ENCODE data around the gene SIK3.
"Not testable (repeated sequence)": the region's sequence is repeated elsewhere in the genome, so short reads cannot be mapped to it uniquely, and the experiment has no call there.

Gene SIK3

GRCh38 chr11:116835791-116836631 is 262.2 kb downstream of the SIK3 start:
- peak; percentile 38 to 93 (median 66) for DNase-seq

- no peak for DNase-seq
These were observed 263.0 kb downstream of the SIK3 start for GRCh38 chr11:116835042-116835772.

DNA sequence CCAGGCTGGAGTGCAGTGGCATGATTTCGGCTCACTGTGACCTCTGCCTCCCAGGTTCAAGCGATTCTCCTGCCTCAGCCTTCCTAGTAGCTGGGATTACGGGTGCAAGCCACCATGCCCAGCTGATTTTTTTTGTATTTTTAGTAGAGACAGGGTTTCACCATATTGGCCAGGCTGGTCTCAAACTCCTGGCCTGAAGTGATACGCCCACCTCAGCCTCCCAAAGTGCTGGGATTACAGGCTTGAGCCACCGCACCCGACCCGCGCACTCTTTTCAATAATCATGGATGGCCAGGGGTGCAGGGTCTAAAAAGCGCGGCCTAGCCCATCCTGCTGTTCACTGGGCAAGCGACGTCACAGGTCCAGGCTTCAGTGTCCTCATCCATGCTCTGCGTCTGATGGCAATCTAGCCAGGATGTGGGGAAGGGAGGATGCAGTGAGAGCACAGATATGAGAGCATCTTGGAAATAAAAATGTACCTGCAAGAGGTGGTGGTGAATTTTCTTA is 263.6 kb downstream of the SIK3 start:
- not testable (repeated sequence) for DNase-seq

DNA sequence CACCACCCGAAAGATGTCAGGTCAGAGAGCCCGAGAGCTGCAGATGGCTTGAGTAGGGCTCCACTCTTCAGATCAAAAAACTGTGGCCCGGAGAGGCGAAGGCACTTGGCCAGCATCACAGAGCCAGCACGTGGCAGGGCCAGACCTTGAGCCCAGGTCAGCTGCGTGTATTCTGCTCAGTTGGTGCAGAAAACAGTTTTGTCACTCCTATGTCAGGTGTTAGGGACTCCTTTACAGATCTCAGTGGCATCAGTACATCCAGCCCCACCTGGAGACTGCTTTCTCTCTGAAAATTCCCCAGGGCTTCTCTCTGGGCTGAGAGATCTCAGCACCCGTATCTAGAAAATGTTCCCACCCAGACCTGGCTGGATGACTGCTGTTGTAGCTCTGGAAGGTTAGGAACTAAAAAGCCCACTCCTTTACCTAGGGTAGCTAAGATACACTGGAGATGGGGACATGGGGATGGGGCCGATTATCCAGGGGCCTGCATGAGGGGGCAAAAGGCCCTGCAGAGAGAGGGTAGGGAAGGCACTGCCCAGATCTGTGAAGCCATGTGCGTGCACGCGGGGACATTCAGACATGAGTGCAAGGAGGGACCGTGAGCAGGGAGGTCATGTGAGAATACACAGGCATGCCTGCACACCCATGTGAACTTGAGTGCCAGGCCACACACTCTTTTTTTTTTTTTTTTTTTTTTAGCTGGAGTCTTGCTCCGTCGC is 264.3 kb downstream of the SIK3 start:
- DNase-seq, result no peak

- DNase-seq, result no peak
These were observed 264.8 kb downstream of the SIK3 start for GRCh38 chr11:116833491-116833815.

DNA sequence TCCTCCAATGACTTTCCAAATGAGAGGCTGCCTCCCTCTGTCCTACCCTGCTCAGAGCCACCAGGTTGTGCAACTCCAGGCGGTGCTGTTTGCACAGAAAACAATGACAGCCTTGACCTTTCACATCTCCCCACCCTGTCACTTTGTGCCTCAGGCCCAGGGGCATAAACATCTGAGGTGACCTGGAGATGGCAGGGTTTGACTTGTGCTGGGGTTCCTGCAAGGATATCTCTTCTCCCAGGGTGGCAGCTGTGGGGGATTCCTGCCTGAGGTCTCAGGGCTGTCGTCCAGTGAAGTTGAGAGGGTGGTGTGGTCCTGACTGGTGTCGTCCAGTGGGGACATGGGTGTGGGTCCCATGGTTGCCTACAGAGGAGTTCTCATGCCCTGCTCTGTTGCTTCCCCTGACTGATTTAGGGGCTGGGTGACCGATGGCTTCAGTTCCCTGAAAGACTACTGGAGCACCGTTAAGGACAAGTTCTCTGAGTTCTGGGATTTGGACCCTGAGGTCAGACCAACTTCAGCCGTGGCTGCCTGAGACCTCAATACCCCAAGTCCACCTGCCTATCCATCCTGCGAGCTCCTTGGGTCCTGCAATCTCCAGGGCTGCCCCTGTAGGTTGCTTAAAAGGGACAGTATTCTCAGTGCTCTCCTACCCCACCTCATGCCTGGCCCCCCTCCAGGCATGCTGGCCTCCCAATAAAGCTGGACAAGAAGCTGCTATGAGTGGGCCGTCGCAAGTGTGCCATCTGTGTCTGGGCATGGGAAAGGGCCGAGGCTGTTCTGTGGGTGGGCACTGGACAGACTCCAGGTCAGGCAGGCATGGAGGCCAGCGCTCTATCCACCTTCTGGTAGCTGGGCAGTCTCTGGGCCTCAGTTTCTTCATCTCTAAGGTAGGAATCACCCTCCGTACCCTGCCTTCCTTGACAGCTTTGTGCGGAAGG is 265.6 kb downstream of the SIK3 start:
- DNase-seq, result peak in 1 of 5 experiments; percentile 19

DNA sequence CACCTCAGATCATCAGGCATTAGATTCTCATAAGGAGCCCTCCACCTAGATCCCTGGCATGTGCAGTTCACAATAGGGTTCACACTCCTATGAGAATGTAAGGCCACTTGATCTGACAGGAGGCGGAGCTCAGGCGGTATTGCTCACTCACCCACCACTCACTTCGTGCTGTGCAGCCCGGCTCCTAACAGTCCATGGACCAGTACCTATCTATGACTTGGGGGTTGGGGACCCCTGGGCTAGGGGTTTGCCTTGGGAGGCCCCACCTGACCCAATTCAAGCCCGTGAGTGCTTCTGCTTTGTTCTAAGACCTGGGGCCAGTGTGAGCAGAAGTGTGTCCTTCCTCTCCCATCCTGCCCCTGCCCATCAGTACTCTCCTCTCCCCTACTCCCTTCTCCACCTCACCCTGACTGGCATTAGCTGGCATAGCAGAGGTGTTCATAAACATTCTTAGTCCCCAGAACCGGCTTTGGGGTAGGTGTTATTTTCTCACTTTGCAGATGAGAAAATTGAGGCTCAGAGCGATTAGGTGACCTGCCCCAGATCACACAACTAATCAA is 266.4 kb downstream of the SIK3 start:
- no peak for DNase-seq

DNA sequence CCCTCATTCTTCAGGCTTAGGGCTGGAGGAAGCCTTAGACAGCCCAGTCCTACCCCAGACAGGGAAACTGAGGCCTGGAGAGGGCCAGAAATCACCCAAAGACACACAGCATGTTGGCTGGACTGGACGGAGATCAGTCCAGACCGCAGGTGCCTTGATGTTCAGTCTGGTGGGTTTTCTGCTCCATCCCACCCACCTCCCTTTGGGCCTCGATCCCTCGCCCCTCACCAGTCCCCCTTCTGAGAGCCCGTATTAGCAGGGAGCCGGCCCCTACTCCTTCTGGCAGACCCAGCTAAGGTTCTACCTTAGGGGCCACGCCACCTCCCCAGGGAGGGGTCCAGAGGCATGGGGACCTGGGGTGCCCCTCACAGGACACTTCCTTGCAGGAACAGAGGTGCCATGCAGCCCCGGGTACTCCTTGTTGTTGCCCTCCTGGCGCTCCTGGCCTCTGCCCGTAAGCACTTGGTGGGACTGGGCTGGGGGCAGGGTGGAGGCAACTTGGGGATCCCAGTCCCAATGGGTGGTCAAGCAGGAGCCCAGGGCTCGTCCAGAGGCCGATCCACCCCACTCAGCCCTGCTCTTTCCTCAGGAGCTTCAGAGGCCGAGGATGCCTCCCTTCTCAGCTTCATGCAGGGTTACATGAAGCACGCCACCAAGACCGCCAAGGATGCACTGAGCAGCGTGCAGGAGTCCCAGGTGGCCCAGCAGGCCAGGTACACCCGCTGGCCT is 267.9 kb downstream of the SIK3 start:
- DNase-seq, result no peak

DNA sequence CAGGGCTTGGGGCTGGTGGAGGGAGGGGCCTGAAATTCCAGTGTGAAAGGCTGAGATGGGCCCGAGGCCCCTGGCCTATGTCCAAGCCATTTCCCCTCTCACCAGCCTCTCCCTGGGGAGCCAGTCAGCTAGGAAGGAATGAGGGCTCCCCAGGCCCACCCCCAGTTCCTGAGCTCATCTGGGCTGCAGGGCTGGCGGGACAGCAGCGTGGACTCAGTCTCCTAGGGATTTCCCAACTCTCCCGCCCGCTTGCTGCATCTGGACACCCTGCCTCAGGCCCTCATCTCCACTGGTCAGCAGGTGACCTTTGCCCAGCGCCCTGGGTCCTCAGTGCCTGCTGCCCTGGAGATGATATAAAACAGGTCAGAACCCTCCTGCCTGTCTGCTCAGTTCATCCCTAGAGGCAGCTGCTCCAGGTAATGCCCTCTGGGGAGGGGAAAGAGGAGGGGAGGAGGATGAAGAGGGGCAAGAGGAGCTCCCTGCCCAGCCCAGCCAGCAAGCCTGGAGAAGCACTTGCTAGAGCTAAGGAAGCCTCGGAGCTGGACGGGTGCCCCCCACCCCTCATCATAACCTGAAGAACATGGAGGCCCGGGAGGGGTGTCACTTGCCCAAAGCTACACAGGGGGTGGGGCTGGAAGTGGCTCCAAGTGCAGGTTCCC is 268.6 kb downstream of the SIK3 start, which contains the start of gene APOC3:
APOC3 (plus strand) TSS at position 383 of the 659 bp plus-strand sequence. CDS start 676 bp downstream, outside the sequence.
- no peak for DNase-seq

GRCh38 chr11:116828632-116829524 is 269.4 kb downstream of the SIK3 start:
- DNase-seq, result no peak

GRCh38 chr11:116827461-116827860 is 270.8 kb downstream of the SIK3 start:
- DNase-seq, result no peak

DNA sequence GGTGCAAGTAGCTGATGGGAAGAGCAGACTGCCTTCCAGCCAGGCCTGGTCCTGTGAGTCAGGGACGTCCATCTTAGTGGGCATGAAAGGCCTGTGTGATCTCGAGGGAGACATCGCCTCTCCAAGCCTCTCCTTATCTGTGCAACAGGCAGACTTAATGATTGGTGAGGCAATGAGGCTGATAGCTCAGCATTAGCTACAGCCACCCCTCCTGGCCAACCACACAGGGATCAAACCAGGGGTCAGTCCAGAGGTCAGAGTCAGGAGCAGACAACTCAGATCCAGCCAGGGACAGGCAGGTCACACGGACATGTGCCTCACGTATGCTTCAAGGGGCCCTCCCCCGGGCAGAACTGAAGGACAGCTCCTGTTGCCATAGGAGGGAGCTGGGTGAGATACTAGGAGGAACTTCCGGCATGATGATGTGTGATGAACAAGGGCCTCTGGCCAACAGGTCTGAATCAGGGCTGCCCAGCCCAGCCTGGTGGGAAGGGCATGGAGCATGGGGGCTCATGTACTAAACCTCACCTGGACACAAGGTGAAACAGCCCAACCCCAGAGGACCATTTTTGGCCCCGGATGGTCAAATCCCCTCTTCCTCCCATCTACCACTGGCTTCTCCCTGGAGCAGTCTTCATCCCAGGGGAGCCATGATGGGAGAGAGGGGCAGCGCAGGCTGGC is 271.3 kb downstream of the SIK3 start:
- no peak for DNase-seq

GRCh38 chr11:116825854-116826750 is 272.1 kb downstream of the SIK3 start:
- no peak for DNase-seq

DNA sequence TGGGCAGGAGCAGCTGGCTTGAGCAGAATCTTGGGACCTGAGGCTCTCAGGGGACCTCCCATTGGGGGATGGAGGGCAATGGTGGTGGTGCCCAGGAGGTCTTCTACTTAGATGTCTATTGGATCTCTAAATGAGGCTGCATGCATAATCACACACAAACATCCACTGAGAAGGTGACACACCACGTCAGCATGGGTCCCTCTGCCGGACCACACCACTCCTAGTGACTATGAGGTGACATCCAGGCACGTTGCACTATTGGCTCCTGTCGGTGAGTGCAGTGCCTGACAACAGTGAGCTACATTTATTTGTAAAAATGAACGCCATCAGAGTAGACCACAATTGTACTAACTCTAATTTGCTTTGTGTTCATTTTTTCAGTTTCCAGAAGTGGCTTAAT is 272.8 kb downstream of the SIK3 start:
- DNase-seq, result no peak

- no peak for DNase-seq
These were observed 275.0 kb downstream of the SIK3 start, which contains the start of gene APOA4 for GRCh38 chr11:116823031-116823843. TSS of gene APOA4 (minus strand) at chr11:116823304. CDS start at chr11:116823191, 113 bp downstream.

DNA sequence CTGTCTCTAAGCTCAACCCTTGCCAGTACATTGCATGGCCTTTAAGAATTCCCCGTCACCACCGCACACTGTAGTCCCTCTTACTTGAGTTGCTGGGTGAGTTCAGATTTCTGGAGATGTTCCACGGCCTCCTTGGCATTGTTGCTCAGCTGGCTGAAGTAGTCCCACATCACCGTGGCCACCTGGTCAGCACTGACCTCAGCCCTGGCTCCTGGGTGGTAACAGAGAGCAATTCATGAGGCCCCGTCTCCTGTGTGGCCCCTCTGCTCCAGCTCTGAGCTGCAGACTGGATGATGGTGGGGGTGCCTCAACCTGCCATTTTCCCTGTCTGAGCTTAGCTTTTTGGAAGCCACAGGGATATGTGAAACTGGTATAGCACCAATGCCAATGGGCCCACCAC is 275.7 kb downstream of the SIK3 start:
- no peak for DNase-seq

Data from T-helper 2 cell (primary cell).